Memory B cell (primary cell): Measurements from ENCODE around the gene SPRYD3.

Experiments used
- ATAC-seq: fragments of 150-1000 bp; cut with Tn5 transposase; 2 replicates; pipeline ENCODE4 v1.10.0; 2021; ENCODE audit warnings: low read depth, mild to moderate bottlenecking, moderate library complexity
- DNase-seq, 2 donors: peaks; one replicate each; pipeline ENCODE4 v3.0.0; 2022; ENCODE audit warnings: low spot score in 2 of 2
- H3K27ac Mint-ChIP-seq: one replicate; pipeline ENCODE4 v1.8.0; 2022; ENCODE audit warnings: mild to moderate bottlenecking, moderate library complexity, mixed read lengths
- H3K27me3 Mint-ChIP-seq: one replicate; pipeline ENCODE4 v1.8.0; 2022; ENCODE audit warnings: mixed read lengths
- H3K36me3 Mint-ChIP-seq: one replicate; pipeline ENCODE4 v1.8.0; 2022; ENCODE audit warnings: mild to moderate bottlenecking, mixed read lengths
- H3K4me1 Mint-ChIP-seq: one replicate; pipeline ENCODE4 v1.8.0; 2022; ENCODE audit warnings: mixed read lengths
- H3K4me3 Mint-ChIP-seq: one replicate; pipeline ENCODE4 v1.8.0; 2022; ENCODE audit warnings: mild to moderate bottlenecking, moderate library complexity, mixed read lengths
- H3K9me3 Mint-ChIP-seq: one replicate; pipeline ENCODE4 v1.8.0; 2022; ENCODE audit warnings: mixed read lengths

SPRYD3 gene

DNA sequence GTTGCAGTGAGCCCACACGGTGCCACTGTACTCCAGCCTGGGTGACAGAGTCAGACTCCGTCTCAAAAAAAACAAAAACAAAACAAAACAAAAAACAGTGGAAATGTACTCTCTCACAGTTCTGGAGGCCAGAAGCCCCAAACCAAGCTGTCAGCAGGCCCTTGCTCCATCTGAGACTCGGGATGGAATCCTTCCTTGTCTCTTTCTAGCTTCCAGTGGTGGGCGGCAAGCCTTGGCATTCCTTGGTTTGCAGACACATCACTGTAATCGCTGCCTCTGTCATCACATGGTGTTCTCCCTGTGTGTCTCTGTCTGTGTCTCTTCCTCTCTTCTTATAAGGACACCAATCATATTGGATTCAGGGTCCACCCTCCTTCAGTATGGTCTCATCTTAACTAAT is 22.9 kb downstream of the SPRYD3 start:
- ATAC-seq: no peak

DNA sequence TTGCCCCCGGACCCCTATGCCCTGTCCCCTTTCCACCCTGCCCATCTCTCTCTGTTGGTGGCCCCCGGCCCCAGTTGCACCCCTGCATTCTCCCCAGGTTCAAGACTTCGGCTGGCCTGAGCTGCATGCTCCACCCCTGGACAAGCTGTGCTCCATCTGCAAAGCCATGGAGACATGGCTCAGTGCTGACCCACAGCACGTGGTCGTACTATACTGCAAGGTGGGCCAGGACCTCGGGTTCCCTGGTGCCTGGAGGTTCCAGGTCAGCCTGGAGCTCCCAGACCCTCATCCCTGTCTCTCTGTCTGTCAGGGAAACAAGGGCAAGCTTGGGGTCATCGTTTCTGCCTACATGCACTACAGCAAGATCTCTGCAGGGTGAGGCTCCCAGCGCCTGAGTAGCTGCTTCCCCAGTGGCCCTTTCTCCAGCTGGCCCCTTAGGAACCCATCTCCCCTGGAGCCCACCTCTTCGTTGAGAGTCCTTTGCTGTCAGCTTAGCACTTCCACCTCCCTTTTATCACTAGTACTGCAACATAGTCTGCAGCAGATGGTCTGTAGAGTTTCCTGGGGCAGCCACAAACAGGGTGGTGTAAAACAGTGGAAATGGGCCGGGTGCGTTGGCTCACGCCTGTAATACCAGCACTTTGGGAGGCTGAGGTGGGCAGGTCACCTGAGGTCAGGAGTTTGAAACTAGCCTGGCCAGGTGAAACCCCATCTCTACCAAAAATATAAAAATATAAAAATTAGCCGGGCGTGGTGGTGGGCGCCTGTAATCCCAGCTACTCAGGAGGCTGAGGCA is 23.5 kb downstream of the SPRYD3 start:
- H3K9me3 Mint-ChIP-seq: no peaks in the 10 kb centered on the region

More for the DNA sequence above, 22.9 kb downstream of the SPRYD3 start:
- H3K27ac Mint-ChIP-seq: no peak overlapping the region
- H3K36me3 Mint-ChIP-seq: no peaks in the 10 kb centered on the region
- H3K4me1 Mint-ChIP-seq: peaks cover 10% of the 10 kb centered on the region
- peaks cover 4% of the 10 kb centered on the region for H3K27me3 Mint-ChIP-seq
- no peak overlapping the region for H3K4me3 Mint-ChIP-seq
- no peak for DNase-seq
- no peaks in the 10 kb centered on the region for H3K9me3 Mint-ChIP-seq

DNA sequence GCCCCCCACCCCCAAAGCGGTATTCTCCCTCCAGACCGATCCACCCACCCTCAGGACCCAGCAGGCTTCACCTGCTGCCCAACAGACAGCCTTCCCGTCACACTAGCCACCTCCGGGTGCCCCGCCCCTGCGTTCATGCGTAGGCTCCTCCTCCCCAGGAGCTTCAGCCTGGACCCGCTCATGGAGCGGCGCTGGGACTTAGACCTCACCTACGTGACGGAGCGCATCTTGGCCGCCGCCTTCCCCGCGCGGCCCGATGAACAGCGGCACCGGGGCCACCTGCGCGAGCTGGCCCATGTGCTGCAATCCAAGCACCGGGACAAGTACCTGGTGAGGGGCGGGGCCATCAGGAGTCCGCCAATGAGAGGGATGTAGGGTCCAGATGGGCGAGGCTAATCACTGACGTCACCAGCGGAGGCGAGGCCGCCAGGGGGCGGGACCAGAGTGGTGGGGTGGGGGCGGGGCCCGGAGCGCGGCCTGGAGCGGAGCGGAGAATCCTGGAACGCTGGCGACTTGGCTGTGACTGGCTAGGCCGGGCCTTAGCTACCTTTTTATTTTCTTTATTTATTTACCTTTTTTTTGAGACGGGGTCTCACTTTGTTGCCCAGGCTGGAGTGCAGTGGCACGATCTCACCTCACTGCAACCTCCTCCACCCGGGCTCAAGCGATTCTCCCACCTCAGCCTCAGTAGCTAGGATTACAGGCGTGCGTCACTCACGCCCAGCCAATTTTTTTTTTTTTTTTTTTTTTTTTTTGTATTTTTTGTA is 24.9 kb downstream of the SPRYD3 start:
- peak; percentile 92 for ATAC-seq
- Mint-ChIP-seq H3K27me3 (peaks cover 2% of the 10 kb centered on the region), H3K4me3 (peak overlapping the region; percentile 98), H3K9me3 (no peaks in the 10 kb centered on the region), H3K36me3 (no peaks in the 10 kb centered on the region), H3K27ac (peak overlapping the region; percentile 93), H3K4me1 (peaks cover 10% of the 10 kb centered on the region)
- DNase-seq: peak; percentile 90 to 91

More for the DNA sequence above, 23.5 kb downstream of the SPRYD3 start:
- peaks cover 10% of the 10 kb centered on the region for H3K4me1 Mint-ChIP-seq
- DNase-seq (no peak), ATAC-seq (no peak)
- no peaks in the 10 kb centered on the region for H3K36me3 Mint-ChIP-seq
- H3K27me3 Mint-ChIP-seq: peaks cover 4% of the 10 kb centered on the region
- no peak overlapping the region for H3K27ac Mint-ChIP-seq
- peak overlapping the region; percentile 28 for H3K4me3 Mint-ChIP-seq

DNA sequence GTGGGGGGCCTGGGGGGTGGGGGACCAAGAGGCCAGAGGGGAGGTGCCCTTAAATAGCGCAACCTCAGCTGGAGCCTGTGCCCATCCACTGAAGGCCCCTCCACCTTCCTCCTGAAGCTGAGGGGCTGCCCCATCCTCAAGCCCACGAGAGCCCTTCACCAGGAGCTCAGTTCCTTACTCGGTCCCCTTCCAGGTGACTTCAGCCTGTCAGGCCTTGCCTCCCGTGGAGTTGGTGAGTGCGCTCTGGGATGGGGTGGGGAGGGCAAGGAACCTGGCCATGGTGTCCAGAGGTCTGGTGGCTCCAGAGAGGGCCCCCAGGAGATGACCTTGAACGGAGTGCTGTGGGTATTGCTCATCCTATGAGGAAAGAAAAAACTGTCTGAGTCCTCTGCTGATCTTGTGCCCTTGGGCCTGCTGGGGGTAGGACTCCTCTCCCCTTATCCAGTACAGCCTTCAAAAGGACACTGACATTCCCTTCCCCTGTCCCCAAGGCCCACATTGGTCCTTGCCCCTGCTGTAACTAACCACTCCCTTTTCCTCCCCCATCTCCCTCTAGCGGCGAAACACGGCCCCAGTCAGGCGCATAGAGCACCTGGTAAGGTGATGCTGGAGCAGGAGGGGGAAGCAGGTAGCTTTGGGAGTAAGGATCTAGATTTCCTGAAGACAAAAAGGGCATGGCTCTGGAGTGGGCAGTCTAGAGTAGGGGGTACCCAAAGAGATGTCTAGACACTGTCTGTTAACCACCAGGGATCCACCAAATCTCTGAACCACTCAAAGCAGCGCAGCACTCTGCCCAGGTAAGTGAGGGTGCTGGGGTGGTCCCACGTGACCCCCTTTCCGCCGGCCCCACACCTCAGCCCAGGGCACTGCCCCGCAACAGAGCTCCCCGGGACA is 25.7 kb downstream of the SPRYD3 start:
- Mint-ChIP-seq H3K36me3 (no peaks in the 10 kb centered on the region), H3K4me3 (peak overlapping the region; percentile 98), H3K9me3 (no peaks in the 10 kb centered on the region), H3K4me1 (peaks cover 10% of the 10 kb centered on the region), H3K27ac (peak overlapping the region; percentile 93), H3K27me3 (peaks cover 2% of the 10 kb centered on the region)
- peak; percentile 48 to 53 for DNase-seq
- peak; percentile 36 for ATAC-seq

DNA sequence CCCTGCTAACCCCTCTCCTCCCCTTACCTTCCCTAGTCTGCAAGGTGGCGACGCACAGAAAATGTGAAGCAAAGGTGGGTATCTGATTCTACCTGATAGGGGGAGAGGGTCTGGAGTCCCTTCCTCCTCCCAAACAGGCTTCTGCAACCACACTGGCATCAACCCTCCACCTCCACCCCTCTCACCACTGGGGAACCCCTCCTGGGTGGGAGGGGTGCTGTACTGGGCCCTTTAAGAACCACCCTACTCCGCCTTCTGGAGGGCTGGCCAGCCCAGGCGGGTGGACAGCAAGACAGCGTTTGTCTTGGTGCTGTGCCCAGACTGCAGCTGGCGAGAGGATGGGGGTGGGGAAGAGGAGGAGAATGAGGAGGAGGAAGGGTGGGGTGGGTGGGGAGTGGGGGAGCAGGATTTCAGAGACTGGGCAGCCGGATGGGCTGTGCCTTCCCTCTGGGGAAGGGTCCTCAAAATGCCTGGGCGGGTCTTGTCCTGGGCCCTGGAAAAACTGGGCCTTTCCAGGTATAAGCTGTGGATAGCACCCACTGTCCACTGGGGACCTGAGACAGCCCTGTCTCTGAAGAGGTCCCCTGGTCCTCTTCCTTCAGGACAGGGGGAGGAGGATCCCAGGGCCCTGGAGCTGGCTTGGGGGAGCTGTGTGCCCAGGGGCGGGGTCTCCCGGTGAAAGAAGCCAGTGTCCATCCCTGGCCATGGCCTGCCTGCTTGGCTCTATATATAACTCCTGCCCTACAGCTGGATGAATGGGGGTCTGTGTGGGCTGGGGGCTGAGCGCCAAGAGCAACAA is 26.6 kb downstream of the SPRYD3 start:
- no peak for ATAC-seq
- Mint-ChIP-seq H3K27me3 (no peaks in the 10 kb centered on the region), H3K36me3 (no peaks in the 10 kb centered on the region), H3K4me1 (peaks cover 10% of the 10 kb centered on the region), H3K27ac (no peak overlapping the region), H3K9me3 (no peaks in the 10 kb centered on the region), H3K4me3 (no peak overlapping the region)
- DNase-seq: no peak

DNA sequence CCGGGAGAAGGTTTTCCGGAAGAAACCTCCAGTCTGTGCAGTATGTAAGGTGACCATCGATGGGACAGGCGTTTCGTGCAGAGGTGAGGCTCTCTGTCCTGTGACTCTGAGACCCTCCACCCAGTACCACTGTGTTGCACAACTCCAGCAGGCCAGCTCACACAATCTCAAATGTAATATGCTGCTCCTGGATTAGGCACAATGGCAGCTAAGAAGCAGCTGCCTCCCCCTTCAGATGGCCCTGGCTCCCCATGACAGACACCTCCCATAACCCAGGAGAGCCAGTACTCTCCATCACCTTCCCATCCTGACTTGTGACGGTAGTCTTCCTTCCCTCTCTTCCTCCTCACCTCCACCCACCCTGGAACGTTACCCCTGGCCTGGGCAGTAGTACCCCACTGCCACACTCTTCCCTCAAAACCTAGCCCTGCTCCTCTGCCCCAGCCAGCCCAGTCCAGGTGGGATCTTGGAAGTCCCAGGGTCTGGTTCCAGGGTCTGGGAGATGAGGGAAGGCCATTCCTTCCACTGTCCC is 27.2 kb downstream of the SPRYD3 start:
- no peak overlapping the region for H3K4me3 Mint-ChIP-seq
- no peaks in the 10 kb centered on the region for H3K27me3 Mint-ChIP-seq
- H3K4me1 Mint-ChIP-seq: peaks cover 10% of the 10 kb centered on the region
- H3K36me3 Mint-ChIP-seq: no peaks in the 10 kb centered on the region
- no peak overlapping the region for H3K27ac Mint-ChIP-seq
- DNase-seq (no peak), ATAC-seq (no peak)
- no peaks in the 10 kb centered on the region for H3K9me3 Mint-ChIP-seq

DNA sequence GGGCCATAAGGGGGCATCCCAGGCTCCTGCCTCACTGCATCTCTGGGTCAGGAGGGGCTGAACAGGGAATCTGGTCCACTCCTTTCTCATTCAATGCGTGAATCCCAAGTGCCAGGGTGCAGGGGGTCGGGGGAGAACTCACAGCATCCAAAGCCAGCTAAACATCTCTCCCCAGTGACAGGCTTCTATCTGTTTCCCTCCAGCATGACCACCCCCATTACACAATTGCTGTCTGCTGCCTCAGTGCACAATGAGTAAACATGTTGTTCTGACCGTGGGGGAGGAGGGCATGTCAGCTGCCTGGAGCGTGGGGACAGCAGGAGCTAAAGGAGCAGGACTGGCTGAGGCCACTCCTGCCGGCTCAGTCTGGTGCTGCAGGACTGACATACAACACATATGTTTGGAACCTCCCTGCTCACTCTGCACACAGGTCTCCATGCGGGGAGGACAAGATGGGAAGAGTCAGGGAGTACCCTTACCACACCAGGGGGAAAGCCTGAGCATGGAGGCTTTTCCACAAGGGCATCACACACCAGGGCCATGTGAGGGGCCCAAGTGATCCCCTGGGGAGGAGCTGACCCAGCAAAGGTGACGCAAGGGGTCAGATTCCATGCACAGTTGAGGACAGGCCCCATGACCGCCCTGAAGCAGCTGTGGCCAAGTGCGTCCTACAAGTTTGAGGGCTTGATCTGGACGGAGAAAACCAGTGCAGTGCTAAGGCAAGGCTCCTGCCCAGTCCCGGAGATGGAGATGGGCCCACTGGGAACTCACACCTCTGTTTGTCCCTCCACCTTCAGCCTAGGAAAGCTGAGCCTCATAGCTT is 27.9 kb downstream of the SPRYD3 start:
- H3K9me3 Mint-ChIP-seq: no peaks in the 10 kb centered on the region
- DNase-seq (no peak), ATAC-seq (no peak)
- no peak overlapping the region for H3K27ac Mint-ChIP-seq
- peaks cover 16% of the 10 kb centered on the region for H3K4me1 Mint-ChIP-seq
- no peaks in the 10 kb centered on the region for H3K27me3 Mint-ChIP-seq
- no peak overlapping the region for H3K4me3 Mint-ChIP-seq
- no peaks in the 10 kb centered on the region for H3K36me3 Mint-ChIP-seq

DNA sequence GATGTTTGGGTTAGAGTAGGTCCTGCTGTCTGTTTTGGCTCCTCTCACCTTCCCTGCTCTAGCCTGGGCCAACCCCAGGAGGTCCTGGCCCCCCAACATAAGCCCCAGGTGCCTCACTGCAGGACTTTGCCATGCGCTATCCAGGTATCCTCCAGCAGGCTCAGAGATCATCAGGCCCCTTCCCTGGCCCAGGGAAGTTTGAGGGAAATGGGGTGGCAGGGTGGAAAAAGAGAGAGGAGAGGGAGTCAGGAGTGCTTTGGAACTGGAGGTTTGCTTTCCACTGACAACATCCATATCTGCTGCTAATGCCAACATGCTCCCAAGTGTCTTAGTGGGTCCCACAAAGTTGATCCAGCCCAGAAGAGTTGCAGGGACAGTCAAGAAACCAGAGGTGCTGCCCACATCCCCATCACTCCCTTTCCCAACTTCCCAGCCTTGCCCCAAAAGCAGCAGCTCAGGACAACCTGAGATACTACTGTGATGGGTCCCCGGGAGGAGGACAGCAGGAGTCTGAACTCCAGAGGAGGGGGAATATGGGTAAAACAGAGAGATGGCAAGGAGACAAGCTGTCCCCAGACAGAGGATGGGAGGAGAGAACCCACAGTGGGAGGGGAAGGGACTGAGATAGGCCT is 28.6 kb downstream of the SPRYD3 start:
- DNase-seq (no peak), ATAC-seq (no peak)
- Mint-ChIP-seq H3K4me3 (no peak overlapping the region), H3K9me3 (no peaks in the 10 kb centered on the region), H3K27ac (no peak overlapping the region), H3K4me1 (peaks cover 17% of the 10 kb centered on the region), H3K27me3 (no peaks in the 10 kb centered on the region), H3K36me3 (no peaks in the 10 kb centered on the region)

DNA sequence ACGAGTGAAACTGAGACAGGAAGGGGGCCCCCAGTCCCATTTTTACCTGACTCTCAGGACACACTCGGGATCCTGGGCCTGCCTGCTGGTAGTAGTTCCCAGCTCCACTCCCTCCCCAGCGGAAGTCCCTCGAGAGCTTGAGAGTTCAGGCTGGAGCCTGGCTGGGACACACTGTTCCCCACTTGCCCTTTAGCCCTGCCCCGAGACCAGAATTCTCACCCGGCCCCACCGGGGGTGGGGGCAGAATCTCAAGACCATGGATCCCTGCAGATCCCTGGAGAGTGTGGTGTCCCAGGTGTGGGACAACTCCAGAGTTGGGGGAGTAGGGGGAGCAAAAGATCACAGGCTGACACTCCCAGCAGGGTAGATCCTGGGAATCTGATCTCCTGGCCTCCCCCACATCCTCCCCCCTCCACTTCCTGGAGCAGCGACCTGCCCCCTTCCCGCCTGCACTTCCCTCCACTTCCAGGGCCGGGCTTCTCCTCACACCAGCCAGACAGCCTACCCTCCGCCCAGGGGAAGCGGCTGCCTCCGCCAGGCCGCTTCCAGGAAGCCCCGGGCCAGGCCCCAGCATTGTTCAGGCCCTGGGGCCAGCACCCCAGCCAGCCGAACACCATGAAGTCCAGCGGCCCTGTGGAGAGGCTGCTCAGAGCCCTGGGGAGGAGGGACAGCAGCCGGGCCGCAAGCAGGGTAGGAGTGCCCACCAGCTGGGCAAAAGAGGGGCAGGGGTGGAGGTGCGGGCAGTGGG is 29.4 kb downstream of the SPRYD3 start, which contains the start of gene TNS2:
TNS2 (plus strand) TSS at position 495 of the 748 bp plus-strand sequence; CDS start at position 616, 121 bp downstream.
- Mint-ChIP-seq H3K4me1 (peaks cover 17% of the 10 kb centered on the region), H3K27ac (no peak within 1 kb of the TSS), H3K4me3 (no peak within 1 kb of the TSS), H3K9me3 (no peaks in the 10 kb centered on the region), H3K36me3 (no peaks in the 10 kb centered on the region), H3K27me3 (no peaks in the 10 kb centered on the region)
- ATAC-seq (no peak), DNase-seq (no peak)

DNA sequence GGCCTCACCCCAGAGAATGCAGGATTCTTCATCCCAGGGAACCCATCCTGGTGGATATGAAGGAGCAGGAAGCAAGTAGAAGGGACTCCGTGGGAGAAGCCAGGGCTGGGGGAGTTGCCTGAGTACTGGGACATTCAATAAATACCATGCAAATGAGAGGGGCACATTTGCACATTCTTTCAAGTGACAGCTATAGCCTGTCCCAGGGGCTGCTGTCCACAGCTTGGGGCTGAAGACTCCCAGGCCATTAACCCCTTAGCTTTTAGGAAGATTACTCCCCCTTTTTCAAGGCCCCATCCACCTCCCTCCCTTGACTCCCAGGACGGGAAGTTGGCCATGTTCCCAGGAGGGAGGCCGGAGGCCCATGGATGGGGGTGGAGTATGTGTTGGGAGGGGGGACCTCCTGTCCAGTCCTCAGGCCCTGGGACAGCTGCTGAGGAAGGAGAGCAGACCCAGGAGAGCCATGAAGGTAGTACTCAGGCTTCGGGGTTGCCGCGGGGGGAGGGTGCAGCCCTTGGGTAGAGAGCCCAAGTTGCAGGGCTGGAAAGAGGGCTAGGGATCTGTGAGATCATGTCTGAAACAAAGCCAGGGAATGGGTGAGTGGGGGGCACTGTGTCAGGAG is 30.3 kb downstream of the SPRYD3 start:
- no peak overlapping the region for H3K4me3 Mint-ChIP-seq
- no peaks in the 10 kb centered on the region for H3K27me3 Mint-ChIP-seq
- ATAC-seq (no peak), DNase-seq (no peak)
- no peaks in the 10 kb centered on the region for H3K36me3 Mint-ChIP-seq
- peaks cover 12% of the 10 kb centered on the region for H3K4me1 Mint-ChIP-seq
- H3K9me3 Mint-ChIP-seq: no peaks in the 10 kb centered on the region
- H3K27ac Mint-ChIP-seq: peak overlapping the region; percentile 31

DNA sequence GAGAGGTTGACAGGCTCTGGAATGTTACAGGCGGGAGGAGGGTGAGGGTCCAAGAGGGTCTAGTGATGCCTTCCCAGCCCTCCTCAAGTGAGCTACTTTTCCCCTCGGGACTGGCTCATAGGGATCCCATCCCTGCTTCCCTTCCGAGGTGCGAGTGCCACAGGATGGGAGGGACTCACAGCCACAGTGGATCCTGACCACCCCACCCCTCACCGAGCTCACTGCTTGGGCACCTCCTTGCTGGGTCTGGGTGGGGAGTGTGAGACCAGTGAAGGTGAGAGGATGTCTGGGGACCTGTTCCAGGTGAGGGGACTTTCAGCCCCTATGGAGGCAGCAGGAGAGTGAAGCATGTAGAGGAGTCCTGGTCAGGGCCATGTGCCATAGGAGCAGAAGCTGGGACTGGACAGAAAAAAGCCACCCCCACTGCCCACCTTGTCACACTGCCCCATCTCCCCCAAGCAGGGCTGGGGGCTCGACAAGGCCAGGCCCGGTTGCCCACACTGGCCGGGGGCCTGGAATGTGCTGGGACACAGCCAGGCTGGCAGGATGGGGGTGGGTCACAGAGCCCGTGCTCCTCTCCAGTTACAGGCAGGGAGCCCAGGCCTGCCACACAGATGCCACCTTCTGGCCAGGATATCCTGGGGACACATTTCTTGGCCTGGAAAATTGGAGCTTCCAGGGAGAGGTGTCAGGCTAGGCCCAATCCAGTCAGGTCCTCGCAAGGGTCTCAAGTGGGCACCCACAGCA is 31.0 kb downstream of the SPRYD3 start:
- H3K36me3 Mint-ChIP-seq: no peaks in the 10 kb centered on the region
- peak overlapping the region; percentile 75 for H3K4me3 Mint-ChIP-seq
- no peaks in the 10 kb centered on the region for H3K9me3 Mint-ChIP-seq
- ATAC-seq (no peak), DNase-seq (peak in 1 of 2 donors; percentile 25)
- H3K27me3 Mint-ChIP-seq: no peaks in the 10 kb centered on the region
- peaks cover 7% of the 10 kb centered on the region for H3K4me1 Mint-ChIP-seq
- peak overlapping the region; percentile 31 for H3K27ac Mint-ChIP-seq
